ENCODE data around the gene DNAH2.

- TF ChIP-seq POLR2AphosphoS5 (IDR thresholded peaks at IDR 0.05) (no peak), CTCF (IDR thresholded peaks at IDR 0.05) (no peak), POLR2A (IDR thresholded peaks at IDR 0.05) (no peak)
Measured at GRCh38 chr17:7744416-7744815, 26.9 kb downstream of the DNAH2 start.

Data from upper lobe of left lung (tissue), 4 donors.